H1 (cell line): ENCODE results near the gene C3AR1. TPM values are rescaled to one million over a fixed set of nuclear protein-coding genes. Genes with fewer than 3 reads are reported as not detected.

Experiments
- CHD2 ChIP-seq: IDR thresholded peaks from 2 replicates; pipeline ENCODE4 v1.6.1; 2012; ENCODE audit warnings: low read length, improper control_type of control experiment
- RNF2 ChIP-seq: fragments of 200-900, 300-1000 bp; sonication (generic); IDR thresholded peaks from 2 replicates; pipeline ENCODE4 v1.7.1; 2016; ENCODE audit warnings: borderline replicate concordance, low read depth, mild to moderate bottlenecking, antibody characterized with exemption, low read length; ENCODE audit not compliant: poor library complexity, severe bottlenecking; ENCODE audit errors: missing control alignments
- SP2 ChIP-seq: IDR thresholded peaks from 2 replicates; pipeline ENCODE4 v1.6.1; 2012; ENCODE audit warnings: mild to moderate bottlenecking, low read length, inconsistent platforms
- SRF ChIP-seq: IDR thresholded peaks from 2 replicates; pipeline ENCODE4 v1.6.1; 2011; ENCODE audit warnings: mild to moderate bottlenecking, low read depth, low read length, moderate library complexity
- SUZ12 ChIP-seq: fragments of 200-600 bp; sonication (generic); IDR thresholded peaks from 2 replicates; pipeline ENCODE4 v1.6.1; 2012; ENCODE audit warnings: mild to moderate bottlenecking, inconsistent platforms, low read length, moderate library complexity, mixed read lengths
- polyA plus RNA-seq, 7 experiments: library from polyadenylated mRNA; depleted of rRNA in 3 of 7; stranded (reverse) in 5 of 7; unstranded in 2 of 7; fragments of >200 nt in 5 of 7; fragments of 200-250 nt in 2 of 7; gene quantifications; 1 replicate in 5 of 7; 2 replicates in 1 of 7; 4 replicates in 1 of 7; pipeline versions ENCODE4 v1.2.1 to v1.2.3, GENCODE V29; 2011 to 2013; ENCODE audit warnings: missing spikeins in 2 of 7, mixed read lengths in 2 of 7
- total RNA-seq: library from RNA; stranded (reverse); fragmentation: NEBNext Ultra II Directional; extraction: Animal tissue kit (Norgen Biotek cat#: 25700); gene quantifications from 2 replicates; pipeline ENCODE4 v1.2.1, GENCODE V29; 2021

Gene C3AR1
- total and polyA plus RNA-seq, 2 of the 8 experiments (the other 6 are each of a cell fraction or from before 2014, with no cell fraction given), result not detected

GRCh38 chr12:8036346-8036745 is 29.8 kb downstream of the C3AR1 start (continued):
- TF ChIP-seq SUZ12 (no peak), SP2 (no peak), CHD2 (no peak), RNF2 (no peak), SRF (no peak)
